Endothelial cell (in vitro differentiated cells): ENCODE measurements around the gene PGM1. TPM values are rescaled to one million over a fixed set of nuclear protein-coding genes. Genes with fewer than 3 reads are reported as not detected.
A peak's percentile ranks its signal among the peaks of the same experiment; 100 is the strongest.

Source experiments
- DNase-seq: peaks from one replicate; pipeline ENCODE4 v3.0.0; 2021; ENCODE audit warnings: low spot score
- H3K27ac Mint-ChIP-seq: one replicate; pipeline ENCODE4 v1.8.0; 2021; ENCODE audit warnings: mixed read lengths, inconsistent platforms; ENCODE audit not compliant: unreplicated experiment
- H3K27me3 Mint-ChIP-seq: one replicate; pipeline ENCODE4 v1.8.0; 2021; ENCODE audit warnings: mild to moderate bottlenecking, moderate library complexity, mixed read lengths, inconsistent platforms; ENCODE audit not compliant: unreplicated experiment
- H3K36me3 Mint-ChIP-seq: one replicate; pipeline ENCODE4 v1.8.0; 2021; ENCODE audit warnings: mild to moderate bottlenecking, low read depth, mixed read lengths, inconsistent platforms; ENCODE audit not compliant: unreplicated experiment
- H3K4me1 Mint-ChIP-seq: one replicate; pipeline ENCODE4 v1.8.0; 2021; ENCODE audit warnings: mild to moderate bottlenecking, mixed read lengths, inconsistent platforms; ENCODE audit not compliant: unreplicated experiment
- H3K4me3 Mint-ChIP-seq: one replicate; pipeline ENCODE4 v1.8.0; 2021; ENCODE audit warnings: mild to moderate bottlenecking, mixed read lengths, inconsistent platforms; ENCODE audit not compliant: unreplicated experiment
- H3K9me3 Mint-ChIP-seq: one replicate; pipeline ENCODE4 v1.8.0; 2021; ENCODE audit warnings: mixed read lengths, inconsistent platforms; ENCODE audit not compliant: unreplicated experiment
- total RNA-seq: library from RNA; stranded (reverse); fragmentation: NEBNext Ultra II Directional; extraction: Animal tissue kit (Norgen Biotek cat#: 25700); gene quantifications from one replicate; pipeline ENCODE4 v1.2.1, GENCODE V29; 2021; ENCODE audit not compliant: unreplicated experiment
- TF ChIP-seq, protein P1 (sequence below): fragments of 200-600 bp; sonication (generic); IDR thresholded peaks from one replicate; pipeline ENCODE4 v1.5.0; 2021; ENCODE audit warnings: antibody characterized with exemption; ENCODE audit not compliant: unreplicated experiment

The PGM1 gene
- total RNA-seq, 1 donor from 2014 or later = 30.6 TPM

DNA sequence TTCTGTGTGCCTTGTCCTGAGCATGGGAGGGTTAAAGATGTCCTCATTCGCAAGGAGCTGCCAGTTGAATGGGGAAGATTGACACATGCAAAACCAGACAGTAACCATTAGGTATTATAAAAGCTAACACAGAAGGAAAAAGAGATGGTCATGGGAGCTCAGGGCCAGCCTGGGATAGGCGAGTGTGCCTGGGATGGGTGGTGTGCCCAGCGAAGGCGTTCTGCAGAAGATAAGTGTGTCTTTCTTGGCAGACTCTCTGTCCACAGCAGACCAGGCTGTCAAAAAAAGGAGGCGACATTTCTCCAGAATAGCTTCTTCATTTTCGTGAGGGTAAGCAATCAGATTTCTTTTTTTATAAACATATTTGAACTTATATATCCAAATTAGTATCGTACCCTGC lies 14.1 kb downstream of the PGM1 start:
- no peak overlapping the region for H3K4me3 Mint-ChIP-seq
- no peaks in the 10 kb centered on the region for H3K36me3 Mint-ChIP-seq
- H3K27ac Mint-ChIP-seq = no peak overlapping the region
- H3K4me1 Mint-ChIP-seq = peaks cover 11% of the 10 kb centered on the region
- H3K9me3 Mint-ChIP-seq = no peaks in the 10 kb centered on the region
- H3K27me3 Mint-ChIP-seq = no peaks in the 10 kb centered on the region
- DNase-seq = no peak
- TF ChIP-seq, protein P1, sequence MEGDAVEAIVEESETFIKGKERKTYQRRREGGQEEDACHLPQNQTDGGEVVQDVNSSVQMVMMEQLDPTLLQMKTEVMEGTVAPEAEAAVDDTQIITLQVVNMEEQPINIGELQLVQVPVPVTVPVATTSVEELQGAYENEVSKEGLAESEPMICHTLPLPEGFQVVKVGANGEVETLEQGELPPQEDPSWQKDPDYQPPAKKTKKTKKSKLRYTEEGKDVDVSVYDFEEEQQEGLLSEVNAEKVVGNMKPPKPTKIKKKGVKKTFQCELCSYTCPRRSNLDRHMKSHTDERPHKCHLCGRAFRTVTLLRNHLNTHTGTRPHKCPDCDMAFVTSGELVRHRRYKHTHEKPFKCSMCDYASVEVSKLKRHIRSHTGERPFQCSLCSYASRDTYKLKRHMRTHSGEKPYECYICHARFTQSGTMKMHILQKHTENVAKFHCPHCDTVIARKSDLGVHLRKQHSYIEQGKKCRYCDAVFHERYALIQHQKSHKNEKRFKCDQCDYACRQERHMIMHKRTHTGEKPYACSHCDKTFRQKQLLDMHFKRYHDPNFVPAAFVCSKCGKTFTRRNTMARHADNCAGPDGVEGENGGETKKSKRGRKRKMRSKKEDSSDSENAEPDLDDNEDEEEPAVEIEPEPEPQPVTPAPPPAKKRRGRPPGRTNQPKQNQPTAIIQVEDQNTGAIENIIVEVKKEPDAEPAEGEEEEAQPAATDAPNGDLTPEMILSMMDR = no peak

- Mint-ChIP-seq H3K36me3 (no peaks in the 10 kb centered on the region), H3K27ac (no peak overlapping the region), H3K4me3 (no peak overlapping the region), H3K27me3 (no peaks in the 10 kb centered on the region), H3K4me1 (peaks cover 3% of the 10 kb centered on the region), H3K9me3 (no peaks in the 10 kb centered on the region)
- no peak for DNase-seq
- TF ChIP-seq, protein P1 = no peak
Measured at GRCh38 chr1:63611231-63611630, 18.0 kb downstream of the PGM1 start.

DNA sequence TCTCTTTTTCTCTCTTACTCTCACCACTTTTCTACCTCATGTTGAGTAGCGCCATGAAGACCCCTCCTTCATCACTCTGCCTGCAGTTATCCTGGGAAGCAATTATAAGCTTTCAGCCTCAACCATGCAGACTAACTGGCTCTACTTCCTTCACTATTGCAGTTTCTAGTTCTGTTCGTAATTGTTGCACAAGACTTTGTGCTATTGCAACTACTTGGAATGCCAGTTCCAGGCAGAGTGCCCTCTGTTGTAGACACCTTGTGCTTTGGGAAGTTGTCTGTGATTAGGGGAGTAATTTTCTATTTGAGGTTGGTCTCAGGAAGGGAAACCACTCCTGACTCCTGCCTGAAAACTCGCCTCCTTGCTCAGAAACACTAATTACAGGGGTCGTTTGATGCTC lies 19.4 kb downstream of the PGM1 start:
- Mint-ChIP-seq H3K27ac (no peak overlapping the region), H3K27me3 (no peaks in the 10 kb centered on the region), H3K4me1 (peaks cover 8% of the 10 kb centered on the region), H3K9me3 (no peaks in the 10 kb centered on the region), H3K36me3 (no peaks in the 10 kb centered on the region), H3K4me3 (no peak overlapping the region)
- no peak for DNase-seq
- TF ChIP-seq, protein P1 = no peak

- Mint-ChIP-seq H3K4me1 (peaks cover 8% of the 10 kb centered on the region), H3K27ac (no peak overlapping the region), H3K9me3 (no peaks in the 10 kb centered on the region), H3K36me3 (no peaks in the 10 kb centered on the region), H3K4me3 (no peak overlapping the region), H3K27me3 (no peaks in the 10 kb centered on the region)
- TF ChIP-seq, protein P1 = no peak
- no peak for DNase-seq
Measured at GRCh38 chr1:63612971-63613370, 19.8 kb downstream of the PGM1 start.

DNA sequence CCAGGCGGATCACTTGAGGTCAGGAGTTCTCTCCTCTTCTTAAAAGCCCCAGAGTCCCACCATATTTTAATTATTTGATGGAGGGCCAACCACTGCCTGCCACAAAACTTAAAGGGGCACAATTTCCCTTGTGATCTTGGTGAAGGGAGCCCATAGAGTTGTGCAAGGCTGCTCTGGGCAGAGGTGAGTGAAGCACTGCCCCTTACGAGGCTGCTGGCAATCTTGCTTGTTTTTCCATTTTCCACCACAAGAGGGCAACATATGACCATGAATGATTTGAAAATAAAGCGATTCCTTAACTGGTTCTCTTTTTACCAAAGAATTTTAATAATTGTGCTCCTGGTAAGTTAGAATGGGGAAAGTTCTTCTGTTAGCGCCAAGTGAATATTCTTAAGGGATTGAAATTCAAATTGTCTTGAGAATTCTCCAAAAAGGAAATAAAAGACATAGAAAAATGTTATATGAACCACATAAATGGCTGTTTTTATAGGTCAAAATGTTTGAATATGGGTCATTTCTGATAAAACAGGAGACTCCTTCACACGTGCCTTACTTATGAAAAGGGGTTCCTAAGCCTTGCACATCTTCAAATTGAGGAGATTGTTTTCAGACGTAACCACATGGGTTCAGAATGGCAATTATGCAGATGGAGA lies 22.7 kb downstream of the PGM1 start:
- no peaks in the 10 kb centered on the region for H3K9me3 Mint-ChIP-seq
- peaks cover 8% of the 10 kb centered on the region for H3K4me1 Mint-ChIP-seq
- no peak overlapping the region for H3K4me3 Mint-ChIP-seq
- no peaks in the 10 kb centered on the region for H3K36me3 Mint-ChIP-seq
- H3K27ac Mint-ChIP-seq = no peak overlapping the region
- peak; percentile 77 for DNase-seq
- H3K27me3 Mint-ChIP-seq = peaks cover 2% of the 10 kb centered on the region
- TF ChIP-seq, protein P1 = peak; percentile 98
